ENCODE measurements around the gene PKHD1.

DNA sequence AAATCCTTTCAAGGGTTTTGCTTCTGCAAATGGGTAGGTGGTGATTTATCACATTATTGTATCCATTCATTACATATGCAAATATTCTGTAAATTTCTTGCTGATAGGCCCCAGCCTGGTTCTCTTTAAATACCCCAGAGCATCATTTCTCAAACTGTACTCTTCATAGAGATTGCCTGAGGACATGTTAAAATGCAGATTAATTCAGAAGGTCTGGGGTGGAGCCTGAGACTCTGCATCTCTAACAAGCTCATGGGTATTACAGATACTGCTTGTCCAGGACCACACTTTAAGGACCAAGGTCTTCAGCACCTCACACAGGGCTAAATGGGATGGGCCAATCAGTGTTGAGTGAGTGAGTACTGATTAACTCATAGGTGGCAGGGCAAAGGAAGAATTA is 46.3 kb downstream of the PKHD1 start:
- TF ChIP-seq, protein P1, sequence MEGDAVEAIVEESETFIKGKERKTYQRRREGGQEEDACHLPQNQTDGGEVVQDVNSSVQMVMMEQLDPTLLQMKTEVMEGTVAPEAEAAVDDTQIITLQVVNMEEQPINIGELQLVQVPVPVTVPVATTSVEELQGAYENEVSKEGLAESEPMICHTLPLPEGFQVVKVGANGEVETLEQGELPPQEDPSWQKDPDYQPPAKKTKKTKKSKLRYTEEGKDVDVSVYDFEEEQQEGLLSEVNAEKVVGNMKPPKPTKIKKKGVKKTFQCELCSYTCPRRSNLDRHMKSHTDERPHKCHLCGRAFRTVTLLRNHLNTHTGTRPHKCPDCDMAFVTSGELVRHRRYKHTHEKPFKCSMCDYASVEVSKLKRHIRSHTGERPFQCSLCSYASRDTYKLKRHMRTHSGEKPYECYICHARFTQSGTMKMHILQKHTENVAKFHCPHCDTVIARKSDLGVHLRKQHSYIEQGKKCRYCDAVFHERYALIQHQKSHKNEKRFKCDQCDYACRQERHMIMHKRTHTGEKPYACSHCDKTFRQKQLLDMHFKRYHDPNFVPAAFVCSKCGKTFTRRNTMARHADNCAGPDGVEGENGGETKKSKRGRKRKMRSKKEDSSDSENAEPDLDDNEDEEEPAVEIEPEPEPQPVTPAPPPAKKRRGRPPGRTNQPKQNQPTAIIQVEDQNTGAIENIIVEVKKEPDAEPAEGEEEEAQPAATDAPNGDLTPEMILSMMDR (IDR thresholded peaks at IDR 0.05): no peak
- TF ChIP-seq EZH2 (IDR thresholded peaks at IDR 0.05; ENCODE audit: borderline replicate concordance, insufficient read depth, low read depth, low read length, poor library complexity, severe bottlenecking): no peak

Data from B cell (primary cell).